D341Med (cell line): Measurements from ENCODE around the gene UBAC1.
"Not testable (repeated sequence)": the region's sequence is repeated elsewhere in the genome, so short reads cannot be mapped to it uniquely, and the experiment has no call there.

Experiments
- DNase-seq: peaks from one replicate; pipeline ENCODE4 v3.0.0; 2012; ENCODE audit warnings: low spot score

Gene UBAC1

DNA sequence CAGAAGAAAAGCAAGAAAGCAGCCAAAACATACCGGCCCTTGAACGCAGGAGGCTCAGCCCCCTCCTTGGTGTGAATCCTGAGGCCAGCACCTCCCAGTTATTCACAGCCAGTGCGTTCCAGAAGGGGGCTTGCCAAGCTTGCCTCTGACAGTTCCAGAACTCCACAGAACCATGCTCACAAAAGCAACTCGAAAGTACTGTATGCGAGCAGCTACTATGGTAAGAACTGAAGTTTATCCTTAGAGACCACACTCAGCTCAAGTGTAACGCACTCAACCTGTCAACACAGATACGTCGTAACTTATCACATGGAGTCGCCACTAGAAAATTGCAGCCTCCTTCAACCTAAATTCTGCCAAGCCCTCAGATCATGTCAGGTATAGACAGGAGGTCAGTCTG is 1.4 kb downstream of the UBAC1 start:
- no peak for DNase-seq

DNA sequence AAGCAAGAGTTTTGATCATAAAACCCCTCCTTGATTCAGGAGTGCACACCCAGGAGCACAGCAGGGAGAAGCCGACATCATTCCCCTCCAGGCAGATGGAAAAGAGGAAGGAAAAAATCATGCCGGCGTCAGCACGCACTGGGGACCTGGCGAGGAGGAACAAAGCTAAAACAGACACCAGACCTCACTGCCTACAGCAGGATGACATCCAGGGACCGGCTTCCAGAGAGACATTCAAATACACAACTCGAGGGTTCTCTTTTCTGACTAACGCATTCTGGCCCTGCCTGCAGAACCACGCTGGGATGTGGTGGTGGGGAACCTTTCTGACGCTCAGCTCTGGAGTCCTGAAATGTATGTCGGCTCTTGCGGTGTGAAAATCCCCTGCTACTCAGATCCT is 2.7 kb downstream of the UBAC1 start:
- DNase-seq = no peak

DNA sequence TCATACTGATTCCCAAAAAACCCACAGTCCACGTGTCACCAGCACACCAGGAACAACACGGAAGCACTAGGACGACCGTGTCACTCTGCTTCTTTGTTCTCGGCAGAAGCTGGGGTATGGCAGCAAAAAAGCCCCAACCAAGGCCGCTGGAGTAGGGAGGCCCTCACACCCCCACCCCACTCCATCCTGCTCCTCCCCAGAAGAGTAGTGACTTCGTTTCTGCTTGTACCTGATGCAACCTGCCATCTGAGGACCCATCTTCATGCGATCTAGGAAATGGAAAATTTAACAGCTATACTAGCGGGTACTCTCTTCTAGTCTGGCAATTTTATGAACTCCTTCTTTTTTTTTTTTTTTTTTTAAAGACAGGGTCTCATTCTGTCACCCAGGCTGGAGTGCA is 3.7 kb downstream of the UBAC1 start:
- no peak for DNase-seq

DNA sequence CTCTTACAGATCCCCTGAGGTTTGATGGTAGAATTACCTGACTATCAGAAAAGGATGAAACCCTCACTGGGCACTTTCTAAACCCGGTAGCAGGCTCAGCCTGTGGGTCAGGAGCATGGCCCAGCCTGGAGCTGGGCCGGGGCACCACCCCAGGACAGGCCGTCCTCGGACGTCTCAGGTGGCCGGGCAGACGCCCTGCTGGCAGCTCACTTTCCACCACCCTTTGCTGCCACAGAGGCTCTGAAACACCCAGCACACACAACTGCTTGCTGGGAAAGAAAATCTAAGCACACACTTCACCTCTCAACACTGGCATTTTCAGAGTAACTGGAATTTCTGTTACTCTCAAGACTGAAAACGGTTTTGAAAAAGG is 4.4 kb downstream of the UBAC1 start:
- DNase-seq = no peak

DNA sequence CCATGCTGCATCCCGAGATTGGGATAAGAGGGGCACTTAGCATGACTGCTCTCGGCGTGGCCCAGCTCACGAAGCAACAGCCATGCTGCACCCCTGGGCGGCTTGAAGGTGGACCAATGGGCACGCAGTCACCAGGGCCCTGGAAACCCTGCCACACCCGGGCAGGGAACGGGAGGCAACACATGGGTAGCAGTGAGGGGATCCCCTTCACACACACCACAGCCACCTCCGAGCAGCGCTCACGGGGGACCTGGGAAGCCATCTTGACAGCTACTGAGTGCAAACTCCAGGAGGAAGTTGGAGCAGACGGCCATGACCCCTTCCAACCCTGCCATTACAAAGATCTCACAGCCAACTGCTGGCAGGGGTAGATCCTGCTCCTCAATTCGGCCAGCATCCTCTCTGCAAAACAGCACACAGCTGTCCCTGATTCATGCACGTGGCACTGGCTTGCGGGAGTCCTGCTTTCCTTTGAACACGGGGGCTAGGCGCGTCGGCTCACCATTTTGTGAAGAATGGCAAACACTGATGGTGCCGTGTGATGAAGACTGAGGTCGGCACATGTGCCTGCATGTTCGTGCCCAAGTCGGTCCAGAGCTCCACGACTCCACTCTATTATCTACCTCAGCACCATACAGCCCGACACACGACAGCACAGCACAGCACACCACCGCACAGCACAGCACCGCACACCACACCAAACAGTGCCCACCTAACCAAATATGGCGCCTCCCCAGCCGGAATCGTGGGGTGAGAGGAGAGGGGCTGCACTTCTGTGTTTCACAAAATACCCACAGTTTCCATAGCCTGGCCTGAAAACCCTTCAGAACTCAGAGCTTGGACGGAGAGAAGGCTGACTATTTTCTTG is 5.0 kb downstream of the UBAC1 start:
- no peak for DNase-seq

- no peak for DNase-seq
Measured at GRCh38 chr9:135952664-135953206, 8.4 kb downstream of the UBAC1 start.

DNA sequence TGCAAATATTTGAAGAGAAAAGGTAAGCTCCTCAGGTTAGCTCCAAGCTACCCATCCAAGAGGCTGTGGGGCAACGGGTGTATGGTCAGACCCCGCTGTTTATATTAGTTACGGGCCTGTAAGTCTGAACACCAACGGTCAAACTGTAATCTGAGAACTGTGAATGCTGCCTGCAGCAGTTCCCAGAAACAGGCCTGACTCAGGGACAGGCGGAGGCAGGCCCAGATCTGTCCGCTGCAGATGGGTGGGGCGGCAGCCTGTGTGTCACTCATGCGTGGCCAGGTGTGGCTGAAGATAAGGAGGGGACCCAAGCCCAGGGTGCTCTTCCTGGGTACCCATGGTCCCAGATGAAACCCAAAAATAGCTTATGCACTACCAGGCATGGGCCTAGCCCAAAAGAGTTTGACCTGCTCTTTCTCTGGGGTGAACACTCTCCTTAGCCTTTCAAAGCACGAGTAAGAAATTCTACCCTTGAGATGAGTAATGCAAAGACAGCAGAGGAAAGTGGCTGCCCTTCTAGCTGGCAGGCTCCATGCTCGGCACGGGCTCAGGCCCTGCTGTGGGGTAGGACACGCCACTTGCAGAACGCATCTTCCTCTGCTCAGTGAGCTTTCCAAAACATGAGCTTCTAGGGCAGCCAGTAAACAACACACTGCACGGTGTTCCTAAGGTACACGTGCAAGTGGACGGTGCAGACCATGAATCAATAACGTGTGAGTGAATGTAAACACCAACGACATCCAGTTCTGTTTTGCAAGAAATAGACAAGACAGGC is 9.1 kb downstream of the UBAC1 start:
- no peak for DNase-seq

- DNase-seq = not testable (repeated sequence)
Measured at GRCh38 chr9:135951310-135951709, 9.9 kb downstream of the UBAC1 start.

- DNase-seq = not testable (repeated sequence)
Measured at GRCh38 chr9:135950841-135951240, 10.3 kb downstream of the UBAC1 start.

- DNase-seq = no peak
Measured at GRCh38 chr9:135950135-135950682, 11.0 kb downstream of the UBAC1 start.

DNA sequence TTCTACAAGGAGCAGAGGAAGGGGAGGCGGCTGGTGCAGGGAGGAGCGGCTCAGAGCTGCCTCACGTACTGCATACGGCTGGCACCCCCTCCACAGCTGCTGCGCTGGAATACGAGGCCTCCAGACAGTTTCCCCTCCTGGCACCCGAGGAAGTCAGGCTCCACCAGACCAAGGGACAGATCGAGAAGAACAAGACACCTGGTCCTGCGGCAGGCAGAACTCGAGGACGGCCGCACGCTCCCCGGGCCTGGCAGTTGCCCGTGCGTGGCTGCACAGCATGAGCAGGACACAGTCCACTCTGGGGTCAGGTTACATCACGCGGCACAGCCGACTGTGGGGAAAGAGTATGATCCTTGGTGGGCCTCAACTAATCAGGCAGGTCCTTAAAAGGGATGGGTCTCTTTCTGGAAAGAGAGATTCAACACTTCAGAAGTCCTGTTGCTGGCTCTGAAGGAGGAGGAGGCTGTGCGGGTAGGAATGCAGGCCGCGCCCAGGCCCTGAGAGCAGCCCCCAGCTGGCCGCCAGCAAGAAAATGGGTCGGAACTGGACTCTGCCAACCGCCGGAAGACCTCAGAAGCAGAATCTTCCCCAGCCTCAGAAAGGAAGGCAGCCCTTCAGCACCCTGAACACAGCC is 11.6 kb downstream of the UBAC1 start:
- no peak for DNase-seq

- no peak for DNase-seq
Measured at GRCh38 chr9:135948968-135949367, 12.2 kb downstream of the UBAC1 start.

GRCh38 chr9:135948446-135948845 is 12.7 kb downstream of the UBAC1 start:
- no peak for DNase-seq

DNA sequence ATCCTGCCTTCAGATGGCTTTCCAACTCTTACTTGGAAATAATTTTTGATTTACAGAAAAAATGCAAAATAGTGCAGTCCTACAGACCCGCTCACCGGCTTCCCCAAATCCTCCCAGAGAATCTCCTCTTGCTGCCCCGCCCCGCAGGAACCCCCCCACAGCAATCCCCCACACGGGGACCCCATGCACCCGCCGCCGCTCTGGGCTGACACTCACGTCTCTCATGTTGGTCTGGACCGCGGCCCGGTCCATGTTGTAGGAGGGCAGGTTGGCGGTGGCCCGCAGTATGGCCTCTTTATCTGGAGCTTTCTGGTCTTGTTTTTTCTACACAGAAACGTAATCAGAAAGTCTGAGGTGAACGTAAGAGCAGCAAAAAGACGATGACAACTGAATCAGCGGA is 13.6 kb downstream of the UBAC1 start:
- DNase-seq = no peak

GRCh38 chr9:135947105-135947504 is 14.1 kb downstream of the UBAC1 start:
- DNase-seq = not testable (repeated sequence)

GRCh38 chr9:135946392-135946994 is 14.7 kb downstream of the UBAC1 start:
- DNase-seq = no peak

GRCh38 chr9:135945969-135946368 is 15.2 kb downstream of the UBAC1 start:
- no peak for DNase-seq

- DNase-seq = no peak
Measured at GRCh38 chr9:135944444-135945252, 16.5 kb downstream of the UBAC1 start.

- DNase-seq = not testable (repeated sequence)
Measured at GRCh38 chr9:135943604-135944003, 17.6 kb downstream of the UBAC1 start.

DNA sequence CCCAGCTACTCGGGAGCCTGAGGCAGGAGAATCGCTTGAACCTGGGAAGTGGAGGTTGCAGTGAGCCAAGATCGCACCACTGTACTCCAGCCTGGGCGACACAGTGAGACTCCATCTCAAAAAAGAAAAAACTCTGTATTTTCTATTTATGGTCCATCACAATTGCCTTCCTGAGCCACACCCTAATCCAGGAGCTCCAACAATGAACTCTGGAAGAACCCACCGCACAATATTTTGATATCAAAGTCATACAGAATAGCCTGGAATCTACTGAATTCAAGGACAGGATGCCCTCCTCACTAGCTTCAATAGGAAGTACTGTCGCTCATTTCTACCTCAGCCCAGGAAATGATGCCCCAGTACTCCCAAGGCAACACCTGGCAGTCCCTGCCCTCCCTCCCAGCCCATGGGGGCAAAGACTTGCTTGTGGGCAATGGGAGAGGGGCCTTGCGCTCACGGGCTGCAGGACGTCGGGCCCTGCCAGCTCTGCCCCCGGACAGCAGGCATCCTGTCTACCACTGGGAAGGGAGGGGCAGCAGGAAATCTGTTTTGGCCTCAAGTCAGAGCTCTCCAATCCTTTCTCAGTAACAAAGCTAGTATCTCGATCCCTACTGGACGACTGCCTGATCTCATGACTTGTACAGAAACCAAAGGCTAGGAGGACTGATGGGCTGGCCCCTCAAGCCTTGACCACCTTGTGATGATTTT is 19.7 kb downstream of the UBAC1 start:
- DNase-seq = no peak
